Left renal cortex interstitium (tissue), 4 donors: ENCODE data around the gene SMYD5. TPM values are rescaled to one million over a fixed set of nuclear protein-coding genes. Genes with fewer than 3 reads are reported as not detected.

Experiments used
- DNase-seq, 4 donors: peaks; one replicate each; pipeline ENCODE4 v3.0.0-alpha.2; 2013; ENCODE audit warnings: low read depth in 4 of 4, low spot score in 2 of 4, missing footprints in 1 of 4
- polyA plus RNA-seq, 4 donors: library from polyadenylated mRNA; unstranded; fragments of 120-200 nt; gene quantifications; one replicate each; pipeline ENCODE4 v1.2.1, GENCODE V29; 2013; ENCODE audit not compliant: insufficient read length in 4 of 4

SMYD5 gene
- polyA plus RNA-seq, 4 donors: 34.1 to 43.2 (median 38.2) TPM

GRCh38 chr2:73203055-73203681 is 10.9 kb upstream of the SMYD5 start:
- DNase-seq: no peak

GRCh38 chr2:73205611-73206010 is 8.4 kb upstream of the SMYD5 start:
- no peak for DNase-seq

GRCh38 chr2:73208258-73208657 is 5.8 kb upstream of the SMYD5 start:
- no peak for DNase-seq

GRCh38 chr2:73210019-73210418 is 4.0 kb upstream of the SMYD5 start:
- no peak for DNase-seq

- DNase-seq: no peak
Measured at GRCh38 chr2:73210696-73211095, 3.3 kb upstream of the SMYD5 start.

- DNase-seq: no peak
Measured at GRCh38 chr2:73212098-73212447, 2.0 kb upstream of the SMYD5 start.

GRCh38 chr2:73212448-73213176 is 1.4 kb upstream of the SMYD5 start:
- DNase-seq: peak in 1 of 4 donors; percentile 48

GRCh38 chr2:73215254-73215653 is 1.2 kb downstream of the SMYD5 start:
- no peak for DNase-seq

GRCh38 chr2:73217160-73217559 is 3.1 kb downstream of the SMYD5 start:
- DNase-seq: no peak

- no peak for DNase-seq
Measured at GRCh38 chr2:73217826-73218225, 3.8 kb downstream of the SMYD5 start.

GRCh38 chr2:73218298-73218697 is 4.3 kb downstream of the SMYD5 start:
- DNase-seq: no peak

GRCh38 chr2:73223821-73224220 is 9.8 kb downstream of the SMYD5 start:
- DNase-seq: no peak

GRCh38 chr2:73225513-73226360 is 11.7 kb downstream of the SMYD5 start:
- DNase-seq: no peak

GRCh38 chr2:73227086-73227485 is 13.0 kb downstream of the SMYD5 start:
- no peak for DNase-seq

GRCh38 chr2:73228631-73229030 is 14.6 kb downstream of the SMYD5 start:
- DNase-seq: no peak

- DNase-seq: no peak
Measured at GRCh38 chr2:73232403-73233153, 18.5 kb downstream of the SMYD5 start.

- peak; percentile 95 to 100 (median 98) for DNase-seq
Measured at GRCh38 chr2:73233154-73233931, 19.3 kb downstream of the SMYD5 start, which contains the start of gene PRADC1. Gene PRADC1, minus strand, starts transcription at chr2:73233239. Its CDS starts 79 bp downstream, at chr2:73233160.

- DNase-seq: peak; percentile 74 to 89 (median 83)
Measured at GRCh38 chr2:73233932-73234832, 20.1 kb downstream of the SMYD5 start, which contains the start of gene CCT7. Gene CCT7, plus strand, starts transcription at chr2:73234308. Its CDS starts 71 bp downstream, at chr2:73234379.
